Thoracic aorta endothelial cell (primary cell): Measurements from ENCODE around the gene C11orf91. TPM values are rescaled to one million over a fixed set of nuclear protein-coding genes. Genes with fewer than 3 reads are reported as not detected.

Experiments
- total RNA-seq: library from RNA; depleted of rRNA; stranded (reverse); fragments of >200 nt; gene quantifications from 2 replicates; pipeline ENCODE4 v1.2.3, GENCODE V29; 2012

Gene C11orf91
- 0.22 and 0.27 TPM in 2 replicates for total RNA-seq

GRCh38 chr11:33700502-33701271, at the start of gene C11orf91:
Gene C11orf91 (minus strand): TSS chr11:33700826. CDS start chr11:33700740, 86 bp downstream.

GRCh38 chr11:33736148-33736812, 35.7 kb upstream of the C11orf91 start, which contains the start of gene CD59:
Gene CD59 (minus strand): TSS chr11:33736423. CDS start chr11:33722445, 13,978 bp downstream.

Other genes with a start within 250 kb of the C11orf91 start
- 921 and 1,479 TPM in 2 replicates for gene CD59, start 35.6 kb upstream of the C11orf91 start, total RNA-seq
- gene FBXO3, start 73.7 kb upstream of the C11orf91 start, total RNA-seq: 31.8 and 45.3 TPM in 2 replicates
- 23.0 and 37.8 TPM in 2 replicates for gene LMO2, start 191.2 kb upstream of the C11orf91 start, total RNA-seq